ENCODE results near the gene PKP2.

PKP2 gene

DNA sequence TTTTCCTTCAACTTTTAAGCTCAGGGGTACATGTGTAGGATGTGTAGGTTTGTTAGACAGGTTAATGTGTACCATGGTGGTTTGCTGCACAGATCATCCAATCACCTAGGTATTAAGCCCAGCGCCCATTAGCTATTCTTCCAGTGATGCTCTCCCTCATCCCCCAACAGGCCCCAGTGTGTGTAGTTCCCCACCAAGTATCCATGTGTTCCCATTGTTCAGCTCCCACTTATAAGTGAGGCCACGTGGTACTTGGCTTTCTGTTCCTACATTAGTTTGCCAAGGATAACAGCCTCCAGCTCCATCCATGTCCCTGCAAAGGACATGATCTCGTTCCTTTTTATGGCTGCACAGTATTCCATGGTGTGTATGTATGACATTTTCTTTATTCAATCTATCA is 92.3 kb downstream of the PKP2 start:
- no peak for DNase-seq

DNA sequence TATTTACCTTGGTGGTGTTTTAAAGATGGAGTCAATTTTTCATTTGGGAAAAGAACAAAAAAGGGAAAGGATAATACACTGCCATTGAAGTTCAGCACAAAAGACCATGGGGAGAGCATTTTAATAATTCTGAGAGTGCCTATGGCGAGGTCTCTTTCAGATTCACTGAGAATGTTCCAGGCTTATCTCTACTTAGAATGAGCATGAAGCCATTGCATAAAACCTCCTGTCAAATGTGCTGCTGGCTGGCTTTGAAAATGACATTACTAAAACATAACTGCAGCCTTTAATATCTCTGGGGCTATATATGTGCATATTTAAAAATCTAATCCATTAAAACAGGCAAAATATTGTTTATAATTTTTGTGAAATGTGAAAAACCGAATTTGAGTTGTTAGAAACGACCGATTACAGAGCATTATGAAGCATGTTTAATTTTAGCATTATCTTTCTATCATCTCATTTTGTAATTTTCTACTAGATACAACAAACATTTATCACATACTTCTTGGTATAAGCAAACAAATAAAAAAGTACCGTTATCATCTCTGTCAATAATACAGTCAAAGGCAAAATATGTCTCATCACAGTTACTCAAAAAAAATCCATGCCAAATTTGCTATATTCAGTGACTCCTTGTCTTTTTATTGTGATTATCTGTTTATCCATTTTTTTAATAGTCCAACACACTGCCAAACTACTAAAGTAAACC is 95.2 kb downstream of the PKP2 start:
- no peak for DNase-seq

DNA sequence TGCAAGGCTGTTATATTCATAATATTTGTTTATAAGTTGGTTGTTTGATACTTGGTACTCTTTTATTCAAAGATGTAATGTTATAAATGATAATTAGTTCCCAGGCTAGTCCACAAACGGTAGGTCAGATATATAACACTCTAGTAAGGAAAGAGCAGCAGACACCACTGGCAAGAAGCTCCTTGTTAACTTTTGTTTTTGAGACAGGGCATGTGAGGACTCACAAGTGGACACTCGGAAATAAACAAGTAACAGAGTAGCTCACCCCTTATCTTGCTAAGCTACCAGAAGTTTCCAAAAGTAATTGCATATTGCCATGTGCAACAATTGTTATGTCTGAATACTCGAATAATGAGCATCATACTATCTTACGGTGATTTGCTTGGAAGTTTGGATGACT is 102.3 kb downstream of the PKP2 start:
- no peak for DNase-seq

- DNase-seq = no peak
These were observed 106.7 kb downstream of the PKP2 start for GRCh38 chr12:32789916-32790315.

DNA sequence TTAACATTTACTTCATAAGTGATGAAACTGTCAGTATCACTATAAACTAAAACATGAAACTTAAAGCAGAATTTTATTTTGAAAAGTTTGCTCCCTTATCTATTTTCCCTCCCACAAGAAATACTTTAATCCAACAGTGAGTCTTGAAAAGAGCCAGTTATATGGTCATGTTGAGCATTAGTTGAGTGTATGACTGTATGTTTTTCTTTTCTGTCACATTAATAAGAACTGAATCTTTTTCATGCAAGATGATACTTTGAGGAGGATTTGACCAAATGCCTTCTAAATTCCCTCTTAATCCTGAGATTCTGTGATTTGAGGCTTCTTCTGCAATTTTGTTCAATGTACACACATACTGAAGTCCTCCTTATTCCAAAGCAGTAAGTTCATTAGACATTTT is 107.1 kb downstream of the PKP2 start:
- DNase-seq = no peak

GRCh38 chr12:32788405-32788804 is 108.2 kb downstream of the PKP2 start:
- no peak for DNase-seq

DNA sequence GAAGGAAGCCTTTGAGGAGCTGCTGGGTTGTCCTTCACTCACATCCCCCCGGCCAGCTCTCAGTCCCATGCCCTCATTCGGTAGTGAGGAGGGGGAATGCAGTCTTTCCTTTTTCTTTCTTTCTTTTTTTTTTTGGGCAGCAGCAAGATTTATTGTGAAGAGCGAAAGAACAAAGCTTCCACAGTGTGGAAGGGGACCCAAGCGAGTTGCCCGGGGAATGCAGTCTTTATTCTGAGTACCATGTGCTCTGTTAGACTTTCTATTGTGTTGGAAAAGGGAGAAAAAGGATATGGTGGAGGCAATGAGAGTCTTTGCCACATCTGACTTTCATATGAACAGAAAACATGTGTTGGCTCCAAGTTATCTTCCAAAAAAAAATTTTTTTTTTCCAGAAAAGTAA is 111.0 kb downstream of the PKP2 start:
- DNase-seq = no peak

DNA sequence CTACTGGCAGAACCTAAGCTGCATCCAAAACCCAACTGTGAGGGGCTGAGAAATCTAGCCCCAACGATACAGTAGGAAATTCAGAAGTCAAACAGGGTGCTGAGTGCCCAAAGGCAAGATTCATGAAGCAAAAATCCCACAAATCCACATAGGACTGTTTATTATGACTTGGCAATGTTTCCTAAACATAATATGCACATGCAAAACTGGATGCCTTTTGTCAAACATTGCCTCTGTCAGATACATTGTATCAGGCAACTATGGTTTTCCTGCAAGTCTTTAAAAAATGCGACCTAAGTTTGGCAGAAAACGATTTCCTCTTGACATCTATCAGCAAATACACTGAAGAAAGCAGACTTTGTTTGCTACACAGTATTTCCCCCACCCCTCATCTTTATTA is 113.5 kb downstream of the PKP2 start:
- DNase-seq = no peak

GRCh38 chr12:32780071-32780470 is 116.5 kb downstream of the PKP2 start:
- DNase-seq = no peak

GRCh38 chr12:32777691-32778175 is 118.8 kb downstream of the PKP2 start:
- no peak for DNase-seq

- no peak for DNase-seq
These were observed 119.4 kb downstream of the PKP2 start for GRCh38 chr12:32777159-32777558.

- no peak for DNase-seq
These were observed 120.3 kb downstream of the PKP2 start for GRCh38 chr12:32776258-32776657.

GRCh38 chr12:32773691-32774090 is 122.9 kb downstream of the PKP2 start:
- DNase-seq = no peak

DNA sequence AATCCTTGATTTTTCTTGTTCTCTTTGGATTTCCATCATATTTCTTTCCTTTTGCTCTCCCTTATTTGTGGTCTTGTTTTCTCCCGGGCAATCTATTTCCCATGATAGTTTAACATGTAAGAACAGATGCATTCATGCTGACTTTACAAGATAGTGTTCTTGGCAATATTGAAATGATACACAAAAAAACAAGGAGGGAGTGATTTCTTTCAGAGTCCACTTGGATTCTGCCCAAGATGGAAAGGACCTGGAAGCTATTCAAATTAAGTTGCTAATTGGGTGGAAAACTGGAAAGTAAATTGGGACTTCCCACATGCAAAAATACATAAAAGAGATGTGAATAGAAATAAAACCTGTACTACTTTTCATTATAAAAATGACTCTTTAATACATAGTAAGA is 126.4 kb downstream of the PKP2 start:
- no peak for DNase-seq

DNA sequence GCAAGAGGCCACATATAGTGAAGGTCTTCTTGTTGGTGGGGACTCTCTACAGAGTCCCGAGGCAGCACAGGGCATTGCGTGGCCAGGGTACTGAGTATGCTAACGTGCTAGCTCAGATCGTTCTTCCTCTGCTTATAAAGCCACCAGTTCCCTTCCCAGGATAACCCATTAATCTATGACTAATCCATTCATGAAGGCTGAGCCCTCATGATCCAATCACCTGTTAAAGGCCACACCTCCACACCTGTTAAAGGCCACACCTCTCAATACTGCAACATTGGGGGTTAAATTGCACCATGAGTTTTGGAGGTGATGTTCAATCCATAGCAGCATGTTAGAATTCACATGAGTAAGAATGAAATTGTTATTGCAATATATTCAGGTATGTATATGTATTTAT is 128.1 kb downstream of the PKP2 start:
- DNase-seq = no peak

- DNase-seq = no peak
These were observed 130.7 kb downstream of the PKP2 start for GRCh38 chr12:32765906-32766305.

GRCh38 chr12:32761716-32762115 is 134.9 kb downstream of the PKP2 start:
- no peak for DNase-seq

DNA sequence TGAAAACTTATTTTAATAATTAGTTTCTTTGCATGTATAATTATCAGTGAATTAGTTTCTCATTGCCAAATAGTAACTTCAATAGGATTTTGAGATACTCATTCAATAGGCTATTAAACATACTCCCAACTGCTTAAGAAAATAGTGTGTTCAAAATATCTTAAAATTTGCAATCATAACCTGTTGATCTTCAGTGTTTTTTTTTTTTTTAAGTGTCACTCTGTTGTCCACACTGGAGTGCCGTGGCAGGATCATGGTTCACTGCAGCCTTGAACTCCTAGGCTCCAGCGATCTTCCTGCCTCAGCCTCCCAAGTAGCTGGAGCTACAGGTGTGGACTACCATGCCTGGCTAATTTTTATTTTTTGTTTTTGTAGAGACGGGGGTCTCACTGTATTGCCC is 139.4 kb downstream of the PKP2 start:
- DNase-seq = no peak

DNA sequence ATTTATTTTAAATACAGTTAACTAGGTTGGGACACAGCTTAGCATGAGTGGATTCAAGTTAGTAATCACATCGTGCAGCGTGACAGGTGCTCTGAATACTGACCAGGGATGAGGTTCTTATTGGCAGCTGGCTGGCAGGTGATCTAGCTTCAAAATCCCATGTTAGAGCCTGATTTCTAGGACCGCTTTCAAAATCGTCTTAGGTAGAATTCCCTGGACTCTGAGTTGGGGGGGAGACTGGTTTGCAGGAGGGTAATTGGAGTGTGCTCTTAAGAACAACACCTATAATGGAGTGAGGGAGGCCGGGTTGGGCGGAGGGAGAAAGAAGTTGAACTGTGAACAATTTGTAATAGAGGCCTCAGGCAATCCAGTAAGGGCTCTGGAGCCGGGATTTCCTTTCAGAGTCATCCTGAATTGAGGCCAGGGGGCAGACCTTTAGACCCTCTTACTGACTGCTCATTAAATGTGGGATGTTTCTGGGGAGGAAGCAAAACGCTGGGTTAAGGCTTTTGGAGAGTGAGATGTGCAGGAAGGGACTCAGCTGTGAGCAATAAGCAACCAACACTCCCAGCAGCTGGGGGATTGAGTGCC is 140.0 kb downstream of the PKP2 start:
- DNase-seq = no peak

DNA sequence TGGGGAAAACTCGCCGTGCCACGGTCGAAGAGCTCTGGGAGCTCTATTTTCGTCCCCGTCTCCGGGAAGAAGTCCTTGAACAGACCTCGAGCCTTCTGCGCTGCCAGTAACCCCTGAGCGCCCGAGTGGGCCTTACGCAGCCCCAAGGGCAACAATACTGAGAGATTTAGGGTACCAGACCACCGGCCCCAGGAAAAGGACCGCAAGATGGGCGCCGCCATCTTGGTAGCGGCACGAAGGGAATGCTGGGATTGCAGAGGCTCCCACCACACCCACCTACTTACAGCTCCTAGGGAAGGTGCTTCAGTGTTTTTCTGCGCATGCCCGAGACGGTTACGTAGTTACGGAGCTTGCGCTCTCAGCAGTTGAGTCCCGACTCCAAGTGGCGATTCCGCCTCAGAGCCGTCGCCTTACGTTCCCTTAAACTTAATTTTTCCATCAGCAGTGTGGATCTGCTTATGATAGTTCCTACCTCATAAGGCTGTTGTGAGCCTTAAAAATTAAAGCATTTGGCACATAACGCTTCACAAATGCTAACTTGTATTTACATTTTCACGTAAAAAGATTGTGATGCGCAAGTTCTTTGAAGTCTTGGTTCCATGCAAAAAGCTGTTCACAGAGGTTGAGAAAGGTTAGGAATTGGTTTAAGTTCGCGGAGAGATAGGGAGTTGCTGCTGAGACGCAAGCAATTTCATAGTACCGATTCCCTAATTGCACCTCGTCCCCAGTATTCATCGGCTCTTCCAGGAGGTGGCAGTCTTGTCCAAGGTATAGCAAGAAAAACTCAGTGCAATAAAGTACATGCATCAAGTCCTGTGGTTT is 140.7 kb downstream of the PKP2 start, which contains the start of gene YARS2:
TSS of gene YARS2 (minus strand) at position 244 of the 822 bp plus-strand sequence. CDS start at position 221, 23 bp downstream.
- DNase-seq = peak; percentile 95

DNA sequence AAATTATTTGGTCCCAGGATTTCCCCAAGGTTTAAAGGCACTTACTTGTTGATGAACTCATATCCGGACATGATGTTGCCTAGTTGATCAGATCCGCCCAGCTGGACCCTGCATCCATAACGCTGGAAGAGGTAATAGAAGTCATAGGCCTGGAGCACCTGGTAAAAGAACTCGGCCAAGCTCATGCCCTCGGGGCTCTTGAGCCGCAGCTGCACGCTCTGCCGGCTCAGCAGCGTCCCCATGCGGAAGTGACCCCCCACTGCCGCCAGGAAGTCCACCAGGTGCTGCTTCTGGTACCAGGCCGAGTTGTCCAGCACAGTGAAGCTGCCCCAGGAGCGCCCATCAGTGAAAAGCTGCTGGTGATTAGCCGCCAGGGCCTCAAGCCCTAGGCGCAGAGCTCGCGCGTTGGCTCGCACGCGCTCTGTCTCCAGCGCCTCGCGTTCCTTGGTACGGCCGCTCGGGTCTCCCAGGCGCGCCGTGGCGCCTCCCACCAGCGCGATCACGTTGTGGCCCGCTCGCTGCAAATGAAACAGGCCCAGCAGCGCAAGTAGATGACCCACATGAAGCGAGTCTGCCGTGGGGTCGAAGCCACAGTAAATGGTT is 141.4 kb downstream of the PKP2 start:
- DNase-seq = peak; percentile 82

- no peak for DNase-seq
These were observed 142.5 kb downstream of the PKP2 start for GRCh38 chr12:32754111-32754510.

- no peak for DNase-seq
These were observed 143.0 kb downstream of the PKP2 start for GRCh38 chr12:32753605-32754004.

Measured in kidney glomerular epithelial cell (primary cell).